ENCODE results near the gene STAT6. TPM values are rescaled to one million over a fixed set of nuclear protein-coding genes. Genes with fewer than 3 reads are reported as not detected.

The STAT6 gene
- total and polyA plus RNA-seq, 2 donors (not counting 1 experiment from before 2014, with no cell fraction given): 544 to 736 TPM

DNA sequence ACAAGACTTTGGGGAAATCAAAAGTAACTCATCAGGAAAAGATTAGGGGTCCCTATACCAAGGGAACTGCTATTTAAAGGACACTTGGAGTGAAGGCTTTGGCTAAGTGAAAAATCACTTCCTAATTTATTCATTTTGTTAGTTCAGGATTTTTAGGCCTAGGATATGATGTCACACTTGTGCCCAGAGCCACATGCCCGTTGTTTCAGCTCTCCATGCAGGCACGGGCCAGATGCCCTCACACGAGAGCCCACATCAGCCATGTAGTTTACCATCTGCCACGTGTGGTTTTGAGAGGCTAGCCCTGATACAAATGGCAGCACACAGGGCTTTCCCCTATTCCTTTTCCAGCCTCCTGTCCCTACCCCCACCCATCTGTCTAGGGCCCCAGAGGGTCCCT is 48.1 kb upstream of the STAT6 start:
- H3K4me1 Mint-ChIP-seq: peaks cover 9% of the 10 kb centered on the region
- POLR2A ChIA-PET: no interaction called here
- WGBS (ENCODE audit: insufficient coverage): 89% methylated on average over 4 of the region's 4 CpGs
- no peak for ATAC-seq (ENCODE audit: low read depth)
- Histone ChIP-seq H3K9ac (ENCODE audit: low read length) (no peak overlapping the region), H4K20me1 (ENCODE audit: control insufficient read depth, insufficient read depth, low read length, poor library complexity, severe bottlenecking) (no peaks in the 10 kb centered on the region), H3K36me3 (replicated peaks in 1 of 2; ENCODE audit: control extremely low read depth in 1 of 2, control insufficient read depth in 1 of 2, extremely low read depth in 1 of 2, insufficient read depth in 2 of 2, low read length in 1 of 2) (no peaks in the 10 kb centered on the region), H3K4me1 (ENCODE audit: control insufficient read depth in 2 of 2, insufficient read depth in 2 of 2, low read length in 2 of 2) (peaks cover 4 to 14% of the 10 kb centered on the region in 2 donors), H3K9me3 (ENCODE audit: control extremely low read depth in 1 of 3, control insufficient read depth in 2 of 3, insufficient read depth in 1 of 3, low read length in 2 of 3) (peaks cover 0 to 3% (median 0%) of the 10 kb centered on the region in 3 donors), H3K27me3 (replicated peaks in 1 of 4; ENCODE audit: control extremely low read depth in 1 of 4, control insufficient read depth in 3 of 4, insufficient read depth in 4 of 4, low read length in 3 of 4) (no peaks in the 10 kb centered on the region), H3K4me3 (ENCODE audit: control extremely low read depth in 1 of 5, extremely low read depth in 1 of 5, insufficient read depth in 1 of 5, low read depth in 2 of 5, low read length in 4 of 5) (no peak overlapping the region), H3K4me2 (replicated peaks; ENCODE audit: low read depth, low read length, poor library complexity, severe bottlenecking) (no peak overlapping the region), H3K27ac (ENCODE audit: low read length in 2 of 2) (no peak overlapping the region), H3K79me2 (ENCODE audit: control insufficient read depth, insufficient read depth, low read length) (no peaks in the 10 kb centered on the region), H2AFZ (ENCODE audit: insufficient read depth, low read depth, low read length, poor library complexity, severe bottlenecking) (no peak overlapping the region)
- no peak overlapping the region for H3K4me3 Mint-ChIP-seq
- H3K27me3 Mint-ChIP-seq: peaks cover 10% of the 10 kb centered on the region
- intact Hi-C loops (cut with micrococcal nuclease): no loop called here
- CTCF ChIA-PET: interaction anchor here (1.0 to 1.2 kb wide), 2 partner anchors 35 to 99 kb away, joined by 3 read pairs; no protein-coding TSS in a partner anchor
- no peak for DNase-seq
- TF ChIP-seq CTCF (IDR thresholded peaks at IDR 0.05): no peak
- TF ChIP-seq EZH2 (IDR thresholded peaks at IDR 0.05; ENCODE audit: borderline replicate concordance, insufficient read depth, low read depth, low read length, poor library complexity, severe bottlenecking): no peak
- H3K9me3 Mint-ChIP-seq (ENCODE audit: insufficient read depth): no peaks in the 10 kb centered on the region
- H3K27ac Mint-ChIP-seq: no peak overlapping the region

DNA sequence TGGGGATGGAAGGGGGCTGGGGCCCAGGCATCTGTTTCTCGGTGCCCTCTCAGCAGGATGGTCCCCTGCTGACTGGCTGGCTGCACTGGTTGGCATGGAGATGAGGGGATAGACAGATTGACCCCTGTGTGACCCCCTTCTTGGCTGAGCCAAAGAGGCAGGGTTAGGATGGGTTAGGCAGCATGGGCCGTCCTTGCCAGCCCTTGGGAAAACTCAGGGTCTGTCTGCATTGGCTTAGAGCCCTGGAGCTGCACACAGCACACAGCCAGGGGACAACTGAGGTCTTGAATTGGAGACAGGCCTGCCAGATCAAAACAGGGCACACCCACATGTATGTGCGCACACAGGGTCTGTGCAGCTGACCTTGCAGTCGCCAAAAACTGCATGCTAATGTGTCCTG is 47.5 kb upstream of the STAT6 start:
- peaks cover 4 to 14% of the 10 kb centered on the region in 2 donors for H3K4me1 ChIP-seq (ENCODE audit: control insufficient read depth in 2 of 2, insufficient read depth in 2 of 2, low read length in 2 of 2)
- no peak overlapping the region for H2AFZ ChIP-seq (ENCODE audit: insufficient read depth, low read depth, low read length, poor library complexity, severe bottlenecking)
- 92% methylated on average over 4 of the region's 4 CpGs for WGBS (ENCODE audit: insufficient coverage)
- H3K4me2 ChIP-seq (replicated peaks; ENCODE audit: low read depth, low read length, poor library complexity, severe bottlenecking): no peak overlapping the region
- intact Hi-C loops (cut with micrococcal nuclease): no loop called here
- ATAC-seq (ENCODE audit: low read depth) (no peak), DNase-seq (no peak)
- Mint-ChIP-seq H3K9me3 (ENCODE audit: insufficient read depth) (no peaks in the 10 kb centered on the region), H3K4me1 (peaks cover 9% of the 10 kb centered on the region), H3K27me3 (peaks cover 9% of the 10 kb centered on the region), H3K27ac (no peak overlapping the region), H3K4me3 (no peak overlapping the region)
- no peak overlapping the region for H3K9ac ChIP-seq (ENCODE audit: low read length)
- ChIA-PET POLR2A (no interaction called here), CTCF (no interaction called here)
- H3K4me3 ChIP-seq (ENCODE audit: control extremely low read depth in 1 of 5, extremely low read depth in 1 of 5, insufficient read depth in 1 of 5, low read depth in 2 of 5, low read length in 4 of 5): no peak overlapping the region
- TF ChIP-seq EZH2 (IDR thresholded peaks at IDR 0.05; ENCODE audit: borderline replicate concordance, insufficient read depth, low read depth, low read length, poor library complexity, severe bottlenecking): no peak
- TF ChIP-seq CTCF (IDR thresholded peaks at IDR 0.05): no peak
- no peaks in the 10 kb centered on the region for H4K20me1 ChIP-seq (ENCODE audit: control insufficient read depth, insufficient read depth, low read length, poor library complexity, severe bottlenecking)
- H3K79me2 ChIP-seq (ENCODE audit: control insufficient read depth, insufficient read depth, low read length): no peaks in the 10 kb centered on the region
- H3K27me3 ChIP-seq (replicated peaks in 1 of 4; ENCODE audit: control extremely low read depth in 1 of 4, control insufficient read depth in 3 of 4, insufficient read depth in 4 of 4, low read length in 3 of 4): no peaks in the 10 kb centered on the region
- H3K27ac ChIP-seq (ENCODE audit: low read length in 2 of 2): no peak overlapping the region
- peaks cover 0 to 3% (median 0%) of the 10 kb centered on the region in 3 donors for H3K9me3 ChIP-seq (ENCODE audit: control extremely low read depth in 1 of 3, control insufficient read depth in 2 of 3, insufficient read depth in 1 of 3, low read length in 2 of 3)
- no peaks in the 10 kb centered on the region for H3K36me3 ChIP-seq (replicated peaks in 1 of 2; ENCODE audit: control extremely low read depth in 1 of 2, control insufficient read depth in 1 of 2, extremely low read depth in 1 of 2, insufficient read depth in 2 of 2, low read length in 1 of 2)

All from B cell (primary cell).